ENCODE measurements around the gene NUP210. TPM values are rescaled to one million over a fixed set of nuclear protein-coding genes. Genes with fewer than 3 reads are reported as not detected.

NUP210 gene
- total and polyA plus RNA-seq, 2 experiments from 2014 or later: 13.8 to 73.9 TPM

DNA sequence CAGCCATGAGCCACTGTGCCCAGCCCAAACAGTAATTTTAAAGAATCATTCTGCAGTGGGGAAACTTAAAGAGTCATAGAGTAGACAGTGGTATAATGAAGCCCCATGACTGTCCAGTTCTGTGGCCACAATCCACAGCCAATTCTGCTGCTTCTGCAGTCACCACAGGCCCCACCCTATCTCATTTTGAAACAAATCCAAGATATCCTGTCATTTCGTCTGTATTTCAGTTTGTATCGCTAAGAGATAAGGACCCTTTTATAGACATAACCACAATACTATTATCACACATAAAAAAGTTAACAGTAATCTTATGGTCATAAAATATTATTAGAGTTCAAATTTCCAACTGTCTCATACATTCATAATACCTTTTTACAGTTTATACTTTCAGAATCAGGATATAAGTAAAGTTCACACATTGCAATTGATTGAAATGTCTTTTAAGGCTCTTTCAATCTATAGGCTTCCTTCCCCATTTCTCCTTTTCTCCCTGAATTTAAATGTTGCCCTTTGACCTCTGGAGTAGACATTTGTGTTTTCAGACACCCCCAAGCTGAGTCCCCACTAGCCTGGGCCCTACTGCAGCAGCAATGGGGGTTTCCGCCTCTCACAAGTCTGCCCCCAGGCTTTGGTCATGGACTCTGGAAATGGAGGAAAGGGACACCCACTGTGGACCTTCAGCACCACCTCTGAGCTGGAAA lies 4.2 kb upstream of the NUP210 start (continued):
- TF ChIP-seq, protein P1, sequence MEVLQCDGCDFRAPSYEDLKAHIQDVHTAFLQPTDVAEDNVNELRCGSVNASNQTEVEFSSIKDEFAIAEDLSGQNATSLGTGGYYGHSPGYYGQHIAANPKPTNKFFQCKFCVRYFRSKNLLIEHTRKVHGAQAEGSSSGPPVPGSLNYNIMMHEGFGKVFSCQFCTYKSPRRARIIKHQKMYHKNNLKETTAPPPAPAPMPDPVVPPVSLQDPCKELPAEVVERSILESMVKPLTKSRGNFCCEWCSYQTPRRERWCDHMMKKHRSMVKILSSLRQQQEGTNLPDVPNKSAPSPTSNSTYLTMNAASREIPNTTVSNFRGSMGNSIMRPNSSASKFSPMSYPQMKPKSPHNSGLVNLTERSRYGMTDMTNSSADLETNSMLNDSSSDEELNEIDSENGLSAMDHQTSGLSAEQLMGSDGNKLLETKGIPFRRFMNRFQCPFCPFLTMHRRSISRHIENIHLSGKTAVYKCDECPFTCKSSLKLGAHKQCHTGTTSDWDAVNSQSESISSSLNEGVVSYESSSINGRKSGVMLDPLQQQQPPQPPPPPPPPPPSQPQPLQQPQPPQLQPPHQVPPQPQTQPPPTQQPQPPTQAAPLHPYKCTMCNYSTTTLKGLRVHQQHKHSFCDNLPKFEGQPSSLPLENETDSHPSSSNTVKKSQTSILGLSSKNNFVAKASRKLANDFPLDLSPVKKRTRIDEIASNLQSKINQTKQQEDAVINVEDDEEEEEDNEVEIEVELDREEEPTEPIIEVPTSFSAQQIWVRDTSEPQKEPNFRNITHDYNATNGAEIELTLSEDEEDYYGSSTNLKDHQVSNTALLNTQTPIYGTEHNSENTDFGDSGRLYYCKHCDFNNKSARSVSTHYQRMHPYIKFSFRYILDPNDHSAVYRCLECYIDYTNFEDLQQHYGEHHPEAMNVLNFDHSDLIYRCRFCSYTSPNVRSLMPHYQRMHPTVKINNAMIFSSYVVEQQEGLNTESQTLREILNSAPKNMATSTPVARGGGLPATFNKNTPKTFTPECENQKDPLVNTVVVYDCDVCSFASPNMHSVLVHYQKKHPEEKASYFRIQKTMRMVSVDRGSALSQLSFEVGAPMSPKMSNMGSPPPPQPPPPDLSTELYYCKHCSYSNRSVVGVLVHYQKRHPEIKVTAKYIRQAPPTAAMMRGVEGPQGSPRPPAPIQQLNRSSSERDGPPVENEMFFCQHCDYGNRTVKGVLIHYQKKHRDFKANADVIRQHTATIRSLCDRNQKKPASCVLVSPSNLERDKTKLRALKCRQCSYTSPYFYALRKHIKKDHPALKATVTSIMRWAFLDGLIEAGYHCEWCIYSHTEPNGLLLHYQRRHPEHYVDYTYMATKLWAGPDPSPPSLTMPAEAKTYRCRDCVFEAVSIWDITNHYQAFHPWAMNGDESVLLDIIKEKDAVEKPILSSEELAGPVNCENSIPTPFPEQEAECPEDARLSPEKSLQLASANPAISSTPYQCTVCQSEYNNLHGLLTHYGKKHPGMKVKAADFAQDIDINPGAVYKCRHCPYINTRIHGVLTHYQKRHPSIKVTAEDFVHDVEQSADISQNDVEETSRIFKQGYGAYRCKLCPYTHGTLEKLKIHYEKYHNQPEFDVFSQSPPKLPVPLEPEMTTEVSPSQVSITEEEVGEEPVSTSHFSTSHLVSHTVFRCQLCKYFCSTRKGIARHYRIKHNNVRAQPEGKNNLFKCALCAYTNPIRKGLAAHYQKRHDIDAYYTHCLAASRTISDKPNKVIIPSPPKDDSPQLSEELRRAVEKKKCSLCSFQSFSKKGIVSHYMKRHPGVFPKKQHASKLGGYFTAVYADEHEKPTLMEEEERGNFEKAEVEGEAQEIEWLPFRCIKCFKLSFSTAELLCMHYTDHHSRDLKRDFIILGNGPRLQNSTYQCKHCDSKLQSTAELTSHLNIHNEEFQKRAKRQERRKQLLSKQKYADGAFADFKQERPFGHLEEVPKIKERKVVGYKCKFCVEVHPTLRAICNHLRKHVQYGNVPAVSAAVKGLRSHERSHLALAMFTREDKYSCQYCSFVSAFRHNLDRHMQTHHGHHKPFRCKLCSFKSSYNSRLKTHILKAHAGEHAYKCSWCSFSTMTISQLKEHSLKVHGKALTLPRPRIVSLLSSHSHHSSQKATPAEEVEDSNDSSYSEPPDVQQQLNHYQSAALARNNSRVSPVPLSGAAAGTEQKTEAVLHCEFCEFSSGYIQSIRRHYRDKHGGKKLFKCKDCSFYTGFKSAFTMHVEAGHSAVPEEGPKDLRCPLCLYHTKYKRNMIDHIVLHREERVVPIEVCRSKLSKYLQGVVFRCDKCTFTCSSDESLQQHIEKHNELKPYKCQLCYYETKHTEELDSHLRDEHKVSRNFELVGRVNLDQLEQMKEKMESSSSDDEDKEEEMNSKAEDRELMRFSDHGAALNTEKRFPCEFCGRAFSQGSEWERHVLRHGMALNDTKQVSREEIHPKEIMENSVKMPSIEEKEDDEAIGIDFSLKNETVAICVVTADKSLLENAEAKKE (CRISPR knock-in tag; IDR thresholded peaks at IDR 0.05): no peak
- TF ChIP-seq ZNF114 (CRISPR knock-in tag; IDR thresholded peaks at IDR 0.05): no peak
- no peak for TF ChIP-seq NANOG (IDR thresholded peaks at IDR 0.05; ENCODE audit: borderline replicate concordance)
- TF ChIP-seq, protein P2, sequence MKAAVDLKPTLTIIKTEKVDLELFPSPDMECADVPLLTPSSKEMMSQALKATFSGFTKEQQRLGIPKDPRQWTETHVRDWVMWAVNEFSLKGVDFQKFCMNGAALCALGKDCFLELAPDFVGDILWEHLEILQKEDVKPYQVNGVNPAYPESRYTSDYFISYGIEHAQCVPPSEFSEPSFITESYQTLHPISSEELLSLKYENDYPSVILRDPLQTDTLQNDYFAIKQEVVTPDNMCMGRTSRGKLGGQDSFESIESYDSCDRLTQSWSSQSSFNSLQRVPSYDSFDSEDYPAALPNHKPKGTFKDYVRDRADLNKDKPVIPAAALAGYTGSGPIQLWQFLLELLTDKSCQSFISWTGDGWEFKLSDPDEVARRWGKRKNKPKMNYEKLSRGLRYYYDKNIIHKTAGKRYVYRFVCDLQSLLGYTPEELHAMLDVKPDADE (IDR thresholded peaks at IDR 0.05): no peak

DNA sequence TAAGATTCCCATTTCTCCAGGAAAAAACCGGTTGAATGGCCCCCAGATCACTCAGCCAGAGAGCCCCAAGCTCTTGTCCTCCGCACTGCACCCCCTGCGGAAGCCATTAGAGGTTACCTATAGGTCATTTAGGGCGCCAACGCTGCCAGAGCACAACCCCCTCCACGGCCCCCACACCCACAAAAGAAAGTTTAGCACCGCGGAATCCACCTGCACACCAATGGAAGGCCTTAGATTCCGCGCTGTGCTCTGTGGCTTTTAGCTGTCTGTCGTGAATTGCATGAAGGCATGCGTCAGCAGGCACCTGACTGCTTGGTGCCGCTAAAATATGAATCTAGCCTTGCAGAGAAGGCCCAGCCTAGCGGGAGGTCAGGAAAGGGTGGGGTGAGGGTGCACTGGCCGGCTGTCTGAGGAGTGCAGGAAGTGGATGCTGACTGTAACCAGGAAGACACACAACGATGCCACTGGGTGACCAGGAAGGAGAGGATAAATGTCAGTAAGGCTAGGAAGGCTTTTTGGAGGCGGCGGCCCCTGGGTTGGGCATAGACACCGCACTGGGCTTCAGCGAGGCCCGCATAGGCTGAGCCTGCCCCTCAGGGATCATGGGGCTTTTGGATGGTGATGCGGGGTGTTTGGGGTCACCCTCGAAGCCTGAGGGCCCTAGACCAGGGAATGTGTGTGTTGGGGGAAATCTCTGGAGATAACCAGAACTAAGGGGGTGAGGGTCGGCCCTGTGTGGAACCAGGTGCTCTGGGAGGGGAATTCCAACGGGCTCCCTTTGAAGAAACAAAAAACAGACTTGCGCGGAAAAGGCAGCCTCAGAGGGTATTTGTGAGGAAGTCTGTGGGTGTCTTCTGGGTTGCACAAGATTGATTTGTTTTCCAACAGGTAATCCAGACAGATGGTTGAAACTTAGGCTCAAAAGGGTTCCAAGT lies 976 bp upstream of the NUP210 start:
- ATAC-seq (peak; percentile 22), DNase-seq (ENCODE audit: low spot score) (peak; percentile 45)
- H3K79me2 ChIP-seq (replicated peaks; ENCODE audit: insufficient read depth): peaks cover 34% of the 10 kb centered on the region
- Mint-ChIP-seq H3K4me3 (peak overlapping the region; percentile 76), H3K27ac (peak overlapping the region; percentile 80), H3K27me3 (ENCODE audit: insufficient read depth, low read depth, poor library complexity) (peaks cover 18% of the 10 kb centered on the region), H3K36me3 (ENCODE audit: low read depth) (no peaks in the 10 kb centered on the region), H3K4me1 (peaks cover 33% of the 10 kb centered on the region), H3K9me3 (0 out of 3 replicates have a peak, but pooled peaks cover 3% of the 10 kb centered on the region)
- H2AFZ ChIP-seq: peak overlapping the region; percentile 99
- peaks cover 5% of the 10 kb centered on the region; the same call in 1 of the 2 replicates for H3K27me3 ChIP-seq (ENCODE audit: insufficient read depth)
- H3K9me2 ChIP-seq (ENCODE audit: insufficient read depth): no peaks in the 10 kb centered on the region
- H4K20me1 ChIP-seq (replicated peaks; ENCODE audit: insufficient read depth): no peaks in the 10 kb centered on the region
- peak overlapping the region; percentile 94 for H3K4me2 ChIP-seq
- H3K4me1 ChIP-seq (ENCODE audit: insufficient read depth): peaks cover 19% of the 10 kb centered on the region
- H3F3A ChIP-seq (replicated peaks; ENCODE audit: low read depth): no peaks in the 10 kb centered on the region
- no peak overlapping the region for H3K27ac ChIP-seq (ENCODE audit: low read depth)
- peaks cover 3% of the 10 kb centered on the region; the same call in 1 of the 2 replicates for H3K36me3 ChIP-seq (ENCODE audit: insufficient read depth)
- TF ChIP-seq CREB1 (CRISPR knock-in tag; IDR thresholded peaks at IDR 0.05; ENCODE audit: low read depth): no peak
- peak overlapping the region; percentile 85 for H3K4me3 ChIP-seq

Data from GM23338 (cell line).